GM21825 (cell line): ENCODE data around the gene RIC1.

Experiments used
- ATAC-seq: cut with Tn5 transposase; IDR thresholded peaks from one replicate; pipeline ENCODE4 v1.9.1; 2021; ENCODE audit warnings: mild to moderate bottlenecking, moderate library complexity; ENCODE audit not compliant: unreplicated experiment

The RIC1 gene

GRCh38 chr9:5819174-5819573 lies 190.3 kb downstream of the RIC1 start:
- no peak for ATAC-seq

GRCh38 chr9:5820425-5820824 lies 191.5 kb downstream of the RIC1 start:
- no peak for ATAC-seq

- ATAC-seq: no peak
Observed at GRCh38 chr9:5825223-5825622, 196.3 kb downstream of the RIC1 start.
